GM18519 (cell line): ENCODE results near the gene TOM1L2.

Source experiments
- ATAC-seq: cut with Tn5 transposase; IDR thresholded peaks from one replicate; pipeline ENCODE4 v1.9.1; 2021; ENCODE audit warnings: mild to moderate bottlenecking, moderate library complexity; ENCODE audit not compliant: unreplicated experiment, low FRiP score

The TOM1L2 gene

DNA sequence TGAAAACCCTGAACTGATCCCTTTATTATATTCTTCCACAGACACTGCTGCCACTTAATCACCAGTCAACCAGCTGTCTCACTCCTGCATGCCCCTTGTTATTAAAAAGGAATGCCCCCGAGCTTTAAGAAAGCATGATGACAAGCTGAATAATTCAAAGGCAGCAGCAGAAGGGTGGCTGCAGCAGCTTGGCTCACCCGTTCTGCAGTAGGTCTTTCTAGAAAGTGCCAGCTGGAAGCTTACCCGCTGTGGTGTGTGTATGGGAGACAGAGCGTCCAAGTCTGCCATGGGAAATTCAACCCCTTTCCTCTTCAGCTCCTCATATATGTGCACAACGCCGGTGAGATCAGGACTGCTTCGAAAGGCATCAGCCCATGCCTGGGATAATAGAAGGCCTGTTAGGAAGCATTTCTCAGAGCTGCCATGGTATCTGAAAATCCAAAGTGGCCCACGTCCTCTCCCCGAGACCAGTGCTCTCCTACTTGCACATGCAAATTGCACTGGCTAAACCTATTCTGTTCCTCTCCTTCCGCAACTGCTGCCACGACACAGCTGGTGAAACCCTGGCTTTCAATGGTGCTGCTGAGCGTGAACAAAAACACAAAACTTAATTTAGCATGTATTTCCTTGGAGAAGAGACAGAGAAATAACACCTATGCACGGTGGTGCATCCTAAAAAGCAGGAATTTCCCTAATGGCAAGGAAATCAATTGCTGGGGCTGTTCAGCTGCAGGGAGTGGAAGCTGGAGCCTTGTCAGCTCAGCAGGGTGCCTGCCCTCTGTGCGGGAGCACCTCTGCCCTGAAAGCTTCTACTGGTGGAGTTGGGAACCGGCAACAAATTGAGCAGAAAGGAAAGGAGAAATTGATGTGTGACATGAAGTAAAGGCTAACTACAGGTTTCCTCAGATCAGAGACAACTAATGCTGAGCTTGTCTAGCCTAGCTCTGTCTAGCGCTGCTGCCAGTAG lies 87.5 kb downstream of the TOM1L2 start:
- no peak for ATAC-seq

DNA sequence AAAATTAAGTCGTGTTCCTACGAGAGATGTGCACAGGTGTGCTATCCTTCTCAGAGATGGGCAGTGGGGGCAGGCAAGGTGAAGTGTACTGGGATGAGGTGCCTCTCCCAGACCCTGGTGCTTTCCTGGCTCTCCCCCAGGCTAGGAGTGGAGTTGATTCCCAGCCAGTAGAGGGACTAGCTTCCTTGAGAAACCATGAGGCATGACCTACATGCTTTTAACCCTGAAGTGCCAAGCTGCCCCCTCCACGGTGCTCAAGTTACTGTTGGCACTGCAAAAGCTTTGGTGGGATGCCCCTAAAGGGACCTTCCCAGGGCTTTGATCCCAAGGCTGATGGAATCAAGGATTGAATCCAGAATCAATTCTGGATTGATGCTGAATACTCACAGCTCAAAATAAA lies 88.4 kb downstream of the TOM1L2 start:
- ATAC-seq: no peak

DNA sequence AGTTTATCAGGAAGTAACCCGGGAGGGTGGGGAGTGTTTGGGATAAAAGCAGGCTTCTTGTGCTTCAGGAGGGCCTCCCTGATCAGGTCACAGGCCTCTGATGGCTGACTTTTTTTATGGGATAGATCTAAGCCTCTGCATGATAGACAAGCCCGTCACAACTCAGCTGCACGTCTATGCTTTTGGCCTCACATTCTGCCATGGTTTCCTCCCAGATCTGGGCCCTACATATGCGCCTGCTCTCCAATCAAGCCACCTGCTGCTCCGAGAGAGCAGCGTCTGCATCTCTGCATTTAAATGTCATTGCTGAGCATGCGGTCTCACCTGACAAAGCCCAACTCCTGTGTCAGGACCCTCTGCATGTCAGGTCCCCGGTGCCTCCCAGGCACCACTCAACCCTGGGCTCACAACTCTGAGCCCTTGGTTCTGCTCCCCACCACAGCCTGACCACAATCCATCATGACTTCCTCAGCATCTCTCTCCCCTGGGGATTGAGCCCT lies 90.1 kb downstream of the TOM1L2 start:
- no peak for ATAC-seq

DNA sequence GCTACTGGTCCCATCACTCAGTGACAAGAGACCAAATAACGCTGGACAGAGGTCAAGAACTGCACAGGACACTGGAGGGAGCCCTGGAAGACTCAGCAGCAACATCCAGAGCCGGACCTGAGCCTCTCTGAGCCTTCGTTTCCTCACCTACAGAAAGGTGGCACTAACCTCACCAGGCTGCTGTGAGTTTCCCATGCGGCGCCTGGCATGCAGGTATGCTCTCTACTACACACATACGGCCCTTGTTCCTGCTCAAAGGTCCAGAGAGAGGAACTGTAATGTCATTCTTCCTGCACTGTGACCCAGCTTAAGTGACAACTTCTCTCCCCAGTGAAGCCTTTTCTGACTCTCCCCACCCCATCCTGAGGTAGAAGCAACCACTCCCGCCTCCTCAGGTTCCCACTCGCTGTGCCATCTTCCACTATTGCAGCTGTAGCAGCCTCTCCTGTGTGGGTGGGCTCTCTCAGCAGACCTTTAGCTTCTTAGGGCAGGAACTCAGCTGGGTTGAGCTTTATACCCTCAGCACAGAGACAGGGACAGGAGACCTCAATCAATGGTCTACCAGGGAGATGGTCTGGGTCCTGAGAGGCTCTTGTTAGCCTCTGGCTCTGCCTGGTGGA lies 91.5 kb downstream of the TOM1L2 start:
- ATAC-seq: no peak

DNA sequence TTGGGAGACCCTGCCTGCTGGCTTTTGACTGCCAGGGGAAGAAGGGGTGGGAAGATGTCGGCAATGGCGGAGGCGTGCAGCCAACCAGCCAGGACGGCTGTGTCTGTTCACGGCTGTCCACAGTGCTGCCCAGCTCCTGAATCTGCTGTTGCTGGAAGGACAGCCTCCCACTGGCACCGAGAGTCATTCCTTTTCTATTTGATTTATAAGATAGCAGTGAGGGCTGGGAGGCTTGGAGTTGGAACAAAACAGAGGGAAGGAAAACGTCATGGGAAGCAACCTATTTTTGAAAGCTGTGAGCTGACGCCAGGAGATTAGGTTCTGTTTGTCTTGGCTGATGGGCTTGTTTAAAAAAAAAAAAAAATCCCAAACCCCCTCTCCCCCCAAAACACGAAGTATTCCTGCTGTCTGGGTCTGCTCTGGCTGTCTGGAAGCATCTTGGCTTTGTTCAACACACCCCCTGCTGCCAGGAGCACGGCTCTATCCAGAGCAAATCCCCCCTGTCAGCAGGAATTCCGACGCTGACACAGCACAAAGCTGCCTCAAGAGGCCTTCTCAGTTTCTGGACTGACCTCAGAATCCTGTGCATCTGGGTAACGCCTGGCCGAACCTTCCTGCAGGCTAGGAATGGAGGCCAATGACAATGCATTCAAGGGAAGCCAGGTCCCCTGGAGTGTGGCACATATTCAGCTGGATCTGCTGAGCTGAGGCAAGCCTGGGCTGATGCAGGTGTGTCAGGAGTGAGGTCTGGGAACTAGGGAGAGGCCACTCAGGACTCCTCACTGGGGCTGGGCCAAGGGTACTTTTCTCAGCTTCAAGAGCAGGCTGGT lies 94.5 kb downstream of the TOM1L2 start:
- ATAC-seq: no peak

DNA sequence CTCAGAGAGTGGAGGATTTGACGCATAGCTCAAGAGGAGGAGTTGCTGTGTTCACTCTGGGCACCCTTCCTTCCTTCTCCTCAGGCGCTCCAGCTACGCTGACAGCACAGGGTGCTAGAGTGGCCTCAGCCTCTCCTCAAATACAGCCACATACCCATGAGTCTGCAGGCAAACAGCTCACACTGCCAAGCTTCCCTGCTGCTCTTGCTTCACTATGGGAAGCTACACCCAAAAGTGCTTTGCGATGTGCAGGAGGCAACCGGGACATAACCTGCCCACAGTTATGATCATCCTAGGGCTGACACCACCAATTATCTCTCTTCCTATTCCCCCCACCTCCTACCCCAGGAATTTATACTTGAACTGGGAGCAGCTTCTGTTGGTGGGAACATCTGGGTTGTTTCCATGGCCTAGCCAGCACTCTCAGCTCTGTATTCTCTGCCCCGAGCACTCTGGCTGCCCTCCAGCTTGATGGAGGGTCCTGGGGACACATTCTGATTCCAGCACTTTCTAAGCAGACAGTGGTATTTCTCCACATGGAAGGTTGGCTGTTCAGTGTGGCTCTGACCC lies 95.2 kb downstream of the TOM1L2 start:
- no peak for ATAC-seq

DNA sequence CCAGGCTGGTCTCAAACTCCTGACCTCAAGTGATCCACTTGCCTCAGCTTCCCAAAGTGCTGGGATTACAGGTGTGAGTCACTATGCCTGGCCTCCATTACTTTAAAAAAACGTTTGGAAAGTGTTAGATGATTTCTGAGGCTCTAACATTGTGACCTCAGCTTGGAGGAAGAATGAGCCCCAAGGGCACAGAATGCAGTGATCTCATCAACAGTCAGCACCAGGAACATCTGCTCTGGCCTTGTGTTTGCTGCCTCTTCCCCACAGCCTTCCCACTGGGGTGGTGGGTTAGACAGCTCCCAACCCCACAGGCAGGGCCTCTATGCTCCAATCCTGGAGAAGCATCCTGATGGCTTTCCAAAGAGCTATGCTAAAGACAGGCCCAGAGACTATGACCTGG lies 97.7 kb downstream of the TOM1L2 start:
- no peak for ATAC-seq

DNA sequence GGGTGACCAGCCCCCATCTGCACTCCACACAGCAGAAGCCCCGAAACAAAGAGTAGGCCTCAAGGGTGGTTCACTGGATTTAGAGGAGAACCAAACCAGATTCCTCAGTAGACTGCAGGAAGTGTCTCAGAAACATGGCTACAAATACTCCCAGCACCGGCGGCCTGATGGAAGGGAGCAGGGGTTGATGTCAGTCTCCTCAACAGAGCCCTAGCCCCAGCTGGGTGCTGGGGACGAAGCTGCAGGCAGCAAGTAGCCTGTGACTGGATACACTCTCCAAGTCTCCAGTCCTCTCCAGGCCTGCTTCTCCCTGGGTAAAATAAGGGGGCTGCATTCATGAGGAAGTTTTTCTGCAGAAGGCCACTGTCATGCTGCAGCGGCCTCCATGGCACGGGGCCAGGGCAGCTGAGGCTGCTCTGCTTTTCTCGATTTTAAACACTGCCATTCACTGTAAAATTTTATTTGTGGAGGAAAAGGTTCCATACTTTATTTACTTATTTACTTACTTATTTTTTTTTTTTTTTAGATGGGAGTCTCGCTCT lies 98.7 kb downstream of the TOM1L2 start:
- no peak for ATAC-seq

DNA sequence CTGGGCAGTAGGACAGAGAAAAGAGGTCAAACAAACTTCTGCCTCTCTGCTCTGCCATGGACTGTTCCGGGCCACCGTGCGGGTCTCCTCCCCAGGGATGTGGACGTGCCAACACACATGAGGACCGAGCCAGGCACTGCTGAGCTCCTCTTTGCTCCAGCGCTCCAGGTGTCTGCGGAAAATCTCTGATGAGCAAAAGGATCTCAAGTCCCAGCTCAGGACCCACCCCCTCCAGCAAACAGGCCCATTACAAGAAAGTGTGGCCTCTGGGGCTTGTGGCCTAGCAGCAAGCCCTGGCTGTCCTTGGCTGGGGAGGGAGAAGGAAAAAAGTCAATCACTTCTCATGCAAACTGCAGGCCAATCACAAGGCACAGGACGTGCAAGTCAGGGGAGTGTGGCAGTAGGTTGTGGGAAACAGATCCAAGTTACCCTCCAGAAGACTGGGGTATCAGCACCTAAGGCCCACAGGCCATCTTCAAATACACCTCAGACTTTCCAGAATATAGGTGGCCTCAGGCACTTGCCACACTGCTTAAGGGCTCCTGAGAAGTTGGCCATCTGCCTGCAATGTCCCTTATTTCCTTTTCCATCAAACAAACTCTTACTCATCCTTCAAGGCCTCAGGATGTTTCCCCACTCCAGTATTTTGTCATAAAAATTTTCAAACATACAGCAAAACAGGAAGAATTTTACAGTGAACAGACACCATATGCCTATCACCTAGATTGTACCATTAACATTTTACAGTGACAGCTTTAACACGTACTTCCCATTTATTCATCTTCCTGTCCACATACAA lies 99.5 kb downstream of the TOM1L2 start:
- ATAC-seq: no peak

DNA sequence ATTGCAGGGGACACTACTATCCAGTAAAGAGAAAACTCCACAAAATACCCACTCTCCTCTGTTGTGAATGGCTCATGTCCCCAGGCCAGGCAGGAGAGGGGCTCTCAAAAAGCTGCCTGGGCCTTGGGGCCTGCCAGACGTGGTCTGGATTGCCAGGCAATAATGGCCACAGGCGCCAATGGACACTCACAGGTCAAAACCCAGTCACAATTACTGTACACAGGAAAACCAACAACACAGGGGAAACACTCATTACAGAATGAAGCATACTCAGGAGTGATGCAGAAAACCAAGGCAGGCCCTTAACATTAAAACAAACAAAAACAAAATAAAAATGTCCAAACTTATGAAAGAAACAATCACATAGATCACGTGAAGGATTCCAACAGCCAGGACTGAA lies 100.3 kb downstream of the TOM1L2 start:
- ATAC-seq: no peak

DNA sequence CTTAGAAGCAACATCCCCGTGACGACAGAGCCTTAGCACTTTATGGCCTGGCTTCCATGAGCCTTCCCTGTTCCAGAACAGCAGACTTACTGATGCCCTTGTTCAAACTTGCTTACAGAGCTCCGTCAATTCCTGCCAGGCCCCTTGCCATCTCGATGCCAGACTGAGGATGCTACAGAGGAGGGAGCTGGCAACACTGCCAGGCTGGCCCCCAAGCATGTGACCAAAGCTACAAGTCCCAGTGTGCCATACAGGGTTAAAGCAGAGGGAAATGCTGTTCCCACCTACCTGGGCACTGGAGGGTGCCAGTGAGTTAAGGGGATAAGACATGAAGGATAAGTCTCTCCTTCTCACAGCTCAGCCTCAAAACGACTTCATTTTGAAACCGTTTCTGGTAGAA lies 102.0 kb downstream of the TOM1L2 start:
- ATAC-seq: no peak

DNA sequence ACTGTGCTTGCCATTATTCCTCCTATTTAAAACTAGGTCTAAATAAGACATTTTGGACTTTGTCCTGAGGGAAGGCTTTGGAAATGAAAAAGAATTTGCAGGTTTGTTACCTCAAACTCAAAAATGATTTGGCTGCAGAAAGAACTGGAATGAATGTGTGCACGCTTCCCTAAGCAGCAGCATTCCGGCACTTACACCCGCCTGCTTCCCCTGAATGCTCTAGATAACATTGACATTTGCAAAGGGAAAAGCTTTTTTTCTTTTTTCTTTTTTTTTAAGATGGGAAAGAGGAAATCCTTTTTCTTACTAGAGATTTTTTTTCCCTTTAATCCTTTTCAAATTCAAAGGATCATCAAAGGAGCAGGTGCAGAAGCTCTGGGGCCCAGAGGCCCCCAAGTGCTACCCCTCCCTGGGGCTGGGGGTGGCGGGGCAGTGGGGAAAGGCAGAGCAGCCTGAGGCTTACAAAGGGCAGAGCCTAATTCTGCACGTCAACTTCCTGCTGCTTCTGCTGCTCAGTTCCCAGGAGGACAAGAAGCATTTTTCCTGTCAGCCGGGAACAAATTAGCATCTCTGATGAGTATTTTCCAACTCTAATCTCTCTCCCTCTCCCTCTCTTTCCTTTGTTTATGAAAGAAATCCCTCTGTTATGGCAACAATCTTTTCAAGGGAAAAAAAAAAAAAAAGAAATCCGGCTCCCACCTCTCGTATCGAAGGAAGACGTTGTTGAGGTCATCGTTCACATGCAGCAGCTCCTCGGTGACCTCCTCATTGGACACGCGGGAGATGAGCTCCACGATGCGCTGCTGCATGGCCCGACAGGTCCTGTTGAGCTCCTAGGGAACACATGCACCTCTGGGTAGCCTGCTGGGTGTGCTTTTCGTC lies 103.3 kb downstream of the TOM1L2 start:
- ATAC-seq: no peak

DNA sequence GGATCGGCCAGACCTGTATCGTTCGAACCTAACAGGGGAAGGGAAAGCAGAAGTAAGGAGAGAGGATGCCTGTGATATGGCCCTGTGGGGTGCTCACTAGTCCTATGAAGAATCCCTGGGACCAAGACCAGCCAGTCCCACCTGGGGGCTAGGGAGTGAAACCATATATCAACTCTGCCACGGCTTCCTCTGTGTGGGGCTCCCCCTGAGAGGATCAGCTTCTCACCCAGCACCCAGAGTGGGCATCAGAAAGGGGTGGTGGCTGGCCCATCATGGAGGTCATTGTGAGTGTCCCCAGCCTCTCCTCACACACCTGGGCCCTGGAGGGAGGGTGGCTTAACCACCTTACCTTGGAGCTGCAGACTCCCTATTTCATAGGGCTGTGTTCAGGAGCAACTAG lies 105.3 kb downstream of the TOM1L2 start:
- no peak for ATAC-seq

DNA sequence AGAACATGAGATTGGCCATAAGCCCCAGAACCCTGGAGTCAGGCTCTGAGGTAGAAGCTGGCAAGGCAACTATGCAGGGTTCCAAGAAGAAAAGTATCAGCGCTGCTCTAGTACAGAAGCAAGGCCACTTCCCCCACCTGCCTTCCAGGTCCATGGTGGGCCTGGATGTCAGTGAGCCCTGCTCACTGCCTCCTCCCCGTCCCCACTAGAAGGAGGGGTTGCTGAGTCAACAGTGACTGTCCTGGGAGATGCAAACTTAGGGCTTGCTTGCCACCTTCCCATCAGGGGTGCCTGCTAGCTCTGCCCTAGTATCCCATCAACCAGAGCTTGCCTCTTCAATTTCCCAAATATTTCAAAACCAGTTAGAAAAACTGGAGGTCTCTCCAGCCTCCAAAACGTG lies 105.8 kb downstream of the TOM1L2 start:
- no peak for ATAC-seq

DNA sequence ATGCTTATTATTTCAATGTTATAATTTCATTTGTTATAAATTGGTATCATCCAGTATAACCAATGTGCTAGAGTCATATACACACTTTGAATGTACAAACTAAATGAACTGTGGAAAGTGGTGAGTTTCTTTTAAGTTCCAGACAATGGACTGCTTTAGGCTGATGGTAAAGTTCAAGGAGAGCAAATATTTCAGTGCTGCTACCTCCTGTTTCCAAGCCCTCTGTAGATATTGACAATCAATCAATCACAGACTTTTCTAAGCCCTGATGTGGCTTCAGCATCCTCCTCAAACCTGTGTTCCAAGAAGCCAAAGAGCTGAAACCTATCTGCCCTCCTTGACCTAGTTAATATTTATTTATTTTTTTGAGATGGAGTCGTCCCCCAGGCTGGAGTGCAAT lies 107.2 kb downstream of the TOM1L2 start:
- ATAC-seq: no peak

DNA sequence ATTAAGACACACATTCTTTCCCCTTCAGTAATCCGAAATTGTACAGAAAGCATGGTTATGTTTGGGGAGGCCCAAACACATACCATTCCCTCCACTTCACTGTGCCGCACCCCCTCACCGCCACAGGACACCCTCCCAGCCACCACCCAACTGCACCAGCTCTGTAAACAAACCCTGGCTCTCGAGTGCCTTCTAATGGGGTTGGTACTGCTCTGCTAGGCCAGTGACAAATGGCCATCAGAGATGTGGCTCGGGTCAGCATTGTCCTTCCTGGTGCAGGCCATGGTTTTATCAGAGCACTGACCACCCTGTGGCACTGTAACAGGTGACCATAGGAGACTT lies 111.5 kb downstream of the TOM1L2 start:
- no peak for ATAC-seq

DNA sequence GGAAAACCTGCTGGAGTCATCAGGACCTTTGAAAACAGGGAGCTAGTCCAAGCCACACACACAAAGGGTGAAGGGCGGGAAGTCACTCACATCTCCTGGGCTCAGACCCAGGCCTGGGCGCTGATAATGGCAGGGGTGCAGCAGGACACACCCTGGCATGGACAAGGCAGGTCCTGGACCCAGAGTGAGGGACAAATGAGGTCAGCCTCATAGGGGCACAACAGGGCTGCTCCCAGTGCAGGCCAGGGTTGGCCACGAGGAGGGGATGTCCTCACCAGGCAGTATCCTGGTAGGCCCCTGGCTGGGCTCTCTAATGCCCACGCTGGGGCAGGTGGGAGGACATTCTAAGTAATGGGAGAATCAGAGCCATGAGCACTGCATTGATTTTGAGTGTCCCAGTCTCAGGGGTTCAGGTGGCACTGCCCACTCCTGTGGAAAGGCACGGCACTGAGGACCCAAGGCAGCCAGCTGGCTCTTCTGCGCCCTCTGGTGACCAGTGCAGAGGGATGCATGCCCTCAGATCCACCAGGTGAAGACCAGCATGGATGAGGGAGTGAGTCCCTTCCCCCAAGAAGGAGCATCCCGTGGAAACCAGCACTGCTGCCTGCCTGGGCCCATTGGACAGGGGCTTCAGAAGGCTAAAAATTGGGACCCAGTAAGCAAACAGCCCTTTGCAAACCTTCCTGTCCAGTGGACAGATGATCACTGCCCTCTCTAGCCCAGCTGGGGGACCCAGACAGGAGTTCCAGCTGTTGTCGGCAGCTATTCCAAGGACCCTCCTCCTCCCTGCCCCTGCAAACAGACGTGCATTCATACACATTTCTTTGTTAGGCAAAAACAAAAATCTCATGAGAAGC lies 112.1 kb downstream of the TOM1L2 start:
- ATAC-seq: no peak

DNA sequence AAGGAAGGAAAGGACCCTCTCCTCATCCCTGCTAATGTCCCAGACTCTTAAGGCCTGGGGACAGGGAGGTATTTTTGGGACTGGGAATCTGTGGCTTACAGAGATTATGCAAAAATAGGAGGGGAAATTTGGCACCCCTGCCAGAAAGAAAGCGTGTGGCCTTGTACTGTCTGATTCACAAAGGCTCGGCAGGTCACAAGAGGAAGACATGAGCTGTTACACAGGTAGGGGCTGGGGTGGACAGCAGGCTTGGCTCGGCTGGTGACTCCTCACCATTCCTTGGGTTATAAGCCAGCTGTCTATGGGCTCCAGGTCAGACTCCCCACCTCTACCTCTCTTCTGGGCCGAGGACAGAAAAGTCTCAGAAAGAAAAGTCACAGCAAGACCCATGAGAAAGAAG lies 114.7 kb downstream of the TOM1L2 start:
- no peak for ATAC-seq
